Sigmoid colon (tissue), 4 donors: ENCODE measurements around the gene NDUFA8.

Experiments used
- CTCF ChIP-seq, 4 experiments: fragments of 450-650 bp in 3 of 4; fragments of 200-600 bp in 1 of 4; IDR thresholded peaks; one replicate each; pipeline ENCODE4 v1.5.1; 2016 to 2019; ENCODE audit warnings: antibody characterized with exemption in 4 of 4, mild to moderate bottlenecking in 3 of 4, moderate library complexity in 2 of 4
- EP300 ChIP-seq, 4 donors: sonication (generic); formaldehyde crosslinking; IDR thresholded peaks; one replicate each; pipeline ENCODE4 v1.6.1; 2017; ENCODE audit warnings: antibody characterized with exemption in 4 of 4
- POLR2A ChIP-seq, 2 donors: fragments of 450-650 bp; IDR thresholded peaks; one replicate each; pipeline ENCODE4 v1.6.1; 2016; ENCODE audit warnings: antibody characterized with exemption in 2 of 2, mild to moderate bottlenecking in 2 of 2, moderate library complexity in 2 of 2
- POLR2AphosphoS5 ChIP-seq, 4 donors: sonication (generic); formaldehyde crosslinking; IDR thresholded peaks; one replicate each; pipeline ENCODE4 v1.6.1; 2017; ENCODE audit warnings: antibody characterized with exemption in 4 of 4

GRCh38 chr9:122155796-122156195 is 3.8 kb downstream of the NDUFA8 start:
- no peak for TF ChIP-seq CTCF (IDR thresholded peaks at IDR 0.05)
- TF ChIP-seq POLR2AphosphoS5 (IDR thresholded peaks at IDR 0.05) = no peak
- TF ChIP-seq POLR2A (IDR thresholded peaks at IDR 0.05) = no peak
- TF ChIP-seq EP300 (IDR thresholded peaks at IDR 0.05) = no peak
